Measurements from ENCODE around the gene MYLK2.
A peak's percentile ranks its signal among the peaks of the same experiment; 100 is the strongest.

MYLK2 gene

GRCh38 chr20:31870726-31871617, 51.8 kb downstream of the MYLK2 start:
- no peak for DNase-seq (ENCODE audit: low read depth in 1 of 2, low spot score in 1 of 2)

DNA sequence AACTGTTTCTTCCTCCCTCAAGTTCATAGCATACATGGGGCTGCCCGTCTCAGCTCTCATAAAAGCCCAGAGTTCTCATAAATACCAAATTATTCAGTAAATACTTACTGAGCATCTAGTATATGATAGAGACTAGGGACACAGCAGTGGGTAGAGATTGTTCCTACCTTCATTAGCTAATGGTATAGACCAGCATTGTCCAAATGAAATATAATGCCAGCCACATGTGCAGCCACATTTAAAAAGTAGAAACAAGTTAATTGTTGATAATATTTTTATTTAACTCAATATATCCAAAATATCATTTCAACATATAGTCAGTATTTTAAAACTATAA, 52.4 kb downstream of the MYLK2 start:
- DNase-seq (ENCODE audit: low read depth in 1 of 2, low spot score in 1 of 2), result no peak

DNA sequence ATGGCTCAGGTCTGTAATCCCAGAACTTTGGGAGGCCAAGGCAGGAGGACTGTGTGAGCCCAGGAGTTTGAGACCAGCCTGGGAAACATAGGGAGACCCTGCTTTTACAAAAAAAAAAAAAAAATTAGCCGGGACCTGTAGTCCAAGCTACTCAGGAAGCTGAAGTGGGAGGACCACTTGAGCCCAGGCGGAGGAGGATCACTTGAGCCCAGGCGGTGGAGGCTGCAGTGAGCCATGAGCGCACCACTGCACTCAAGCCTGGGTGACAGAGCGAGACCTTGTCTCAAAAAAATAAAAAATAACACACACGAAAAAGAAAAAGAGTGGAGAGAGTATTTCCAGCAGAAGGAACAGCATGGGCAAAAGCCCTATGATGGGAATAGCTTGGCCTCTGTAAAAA, 53.2 kb downstream of the MYLK2 start:
- DNase-seq (ENCODE audit: low read depth in 1 of 2, low spot score in 1 of 2), result no peak

DNA sequence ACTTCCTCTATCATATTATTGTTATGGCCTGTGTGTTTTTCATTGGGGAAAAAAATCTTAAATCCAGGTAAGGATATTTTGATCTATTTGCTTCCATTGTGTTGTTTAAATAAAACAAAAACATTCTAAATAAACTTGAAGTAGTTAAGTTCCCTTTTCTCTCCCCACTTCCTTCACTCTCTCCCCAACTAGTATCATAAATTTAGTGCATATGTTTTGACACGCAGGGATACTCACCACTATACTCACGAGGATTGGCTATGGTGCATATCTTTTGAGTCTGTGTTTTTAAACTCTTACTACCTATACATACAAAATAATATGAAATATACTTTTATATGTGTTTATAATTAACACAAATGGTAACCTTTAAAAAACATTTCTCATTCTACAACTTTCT, 56.5 kb downstream of the MYLK2 start:
- DNase-seq (ENCODE audit: low read depth in 1 of 2, low spot score in 1 of 2), result no peak

DNA sequence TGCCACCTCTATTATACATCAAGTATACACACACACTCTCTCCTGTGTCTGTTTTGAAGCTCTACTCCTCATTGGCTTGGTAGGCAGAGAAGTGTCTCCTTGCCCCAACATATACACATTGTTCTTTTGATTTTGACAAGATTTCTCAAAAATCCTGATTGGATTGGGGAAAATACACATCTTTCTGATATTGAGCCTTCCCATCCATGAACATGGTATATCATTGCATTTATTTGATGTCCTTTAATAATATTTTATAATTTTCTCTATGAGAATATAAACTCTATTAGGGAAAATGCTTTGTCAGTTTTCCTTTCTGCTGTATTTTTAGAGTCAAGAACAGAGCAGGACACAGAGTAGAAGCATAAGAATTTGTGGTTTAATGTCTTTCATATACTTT, 58.5 kb downstream of the MYLK2 start:
- DNase-seq (ENCODE audit: low read depth in 1 of 2, low spot score in 1 of 2), result no peak

- DNase-seq (ENCODE audit: low read depth in 1 of 2, low spot score in 1 of 2), result peak; percentile 43 to 63
These were observed 60.2 kb downstream of the MYLK2 start for GRCh38 chr20:31879143-31879987.

DNA sequence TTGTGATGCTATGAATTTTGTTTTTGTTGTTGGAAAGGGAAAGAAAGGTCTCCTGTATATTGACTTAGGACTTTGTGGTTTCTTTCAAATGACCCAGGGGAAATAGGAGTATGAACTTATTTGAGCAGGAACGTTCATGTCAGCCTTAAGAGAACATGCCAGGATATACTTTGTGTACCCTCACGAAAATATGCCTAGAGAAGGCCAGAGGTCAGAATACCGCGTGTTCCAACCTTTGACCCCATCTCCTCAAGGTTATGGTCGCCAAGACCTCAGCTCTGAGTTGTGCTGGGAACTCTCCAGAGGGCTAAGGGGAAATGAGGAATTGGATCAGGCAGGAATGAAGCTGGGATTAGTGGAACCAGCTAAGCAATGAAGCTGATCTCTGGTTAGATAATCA, 62.8 kb downstream of the MYLK2 start:
- no peak for DNase-seq (ENCODE audit: low read depth in 1 of 2, low spot score in 1 of 2)

GRCh38 chr20:31883829-31884228, 64.7 kb downstream of the MYLK2 start:
- DNase-seq (ENCODE audit: low read depth in 1 of 2, low spot score in 1 of 2), result no peak

Measured in activated T-helper 1 cell treated with anti-CD3 and anti-CD28 coated beads, Interleukin-2, amount 50 U/mL, for 16 hours (primary cell).